ENCODE measurements around the gene NUDT5. TPM values are rescaled to one million over a fixed set of nuclear protein-coding genes. Genes with fewer than 3 reads are reported as not detected.
"Not testable (repeated sequence)": the region's sequence is repeated elsewhere in the genome, so short reads cannot be mapped to it uniquely, and the experiment has no call there.

NUDT5 gene
- total RNA-seq, 1 donor from 2014 or later: 68.4 TPM

DNA sequence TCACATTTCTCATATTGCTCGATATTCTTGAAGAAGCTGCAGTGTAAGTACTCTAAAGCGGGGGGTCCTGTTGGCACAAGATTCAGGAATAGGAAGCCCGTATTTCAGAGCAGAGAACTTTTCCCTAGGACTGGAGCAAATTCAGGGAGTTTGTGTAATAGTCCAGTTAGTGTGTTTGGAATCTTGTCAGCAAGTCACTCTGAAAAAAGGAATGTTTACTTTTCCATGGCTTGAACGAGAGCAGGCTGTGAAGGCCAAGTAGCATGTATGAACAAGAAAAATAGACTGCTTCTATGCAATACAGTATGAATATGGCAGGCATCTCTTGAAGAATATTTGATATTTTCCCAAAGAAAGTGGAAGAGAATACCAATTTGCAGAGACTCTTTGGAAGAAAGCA lies 40.1 kb upstream of the NUDT5 start:
- FAIRE-seq: no peak
- Histone ChIP-seq H3K36me3 (ENCODE audit: control insufficient read depth, insufficient read depth, low read length) (peaks cover 4% of the 10 kb centered on the region), H3K4me3 (ENCODE audit: low read depth, low read length) (no peak overlapping the region), H3K27me3 (ENCODE audit: control insufficient read depth, insufficient read depth, low read length) (no peaks in the 10 kb centered on the region)
- TF ChIP-seq, protein P1, sequence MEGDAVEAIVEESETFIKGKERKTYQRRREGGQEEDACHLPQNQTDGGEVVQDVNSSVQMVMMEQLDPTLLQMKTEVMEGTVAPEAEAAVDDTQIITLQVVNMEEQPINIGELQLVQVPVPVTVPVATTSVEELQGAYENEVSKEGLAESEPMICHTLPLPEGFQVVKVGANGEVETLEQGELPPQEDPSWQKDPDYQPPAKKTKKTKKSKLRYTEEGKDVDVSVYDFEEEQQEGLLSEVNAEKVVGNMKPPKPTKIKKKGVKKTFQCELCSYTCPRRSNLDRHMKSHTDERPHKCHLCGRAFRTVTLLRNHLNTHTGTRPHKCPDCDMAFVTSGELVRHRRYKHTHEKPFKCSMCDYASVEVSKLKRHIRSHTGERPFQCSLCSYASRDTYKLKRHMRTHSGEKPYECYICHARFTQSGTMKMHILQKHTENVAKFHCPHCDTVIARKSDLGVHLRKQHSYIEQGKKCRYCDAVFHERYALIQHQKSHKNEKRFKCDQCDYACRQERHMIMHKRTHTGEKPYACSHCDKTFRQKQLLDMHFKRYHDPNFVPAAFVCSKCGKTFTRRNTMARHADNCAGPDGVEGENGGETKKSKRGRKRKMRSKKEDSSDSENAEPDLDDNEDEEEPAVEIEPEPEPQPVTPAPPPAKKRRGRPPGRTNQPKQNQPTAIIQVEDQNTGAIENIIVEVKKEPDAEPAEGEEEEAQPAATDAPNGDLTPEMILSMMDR (IDR thresholded peaks at IDR 0.05; ENCODE audit: insufficient read depth, low read length, severe bottlenecking): no peak
- DNase-seq (ENCODE audit: low read depth): peak; percentile 74

DNA sequence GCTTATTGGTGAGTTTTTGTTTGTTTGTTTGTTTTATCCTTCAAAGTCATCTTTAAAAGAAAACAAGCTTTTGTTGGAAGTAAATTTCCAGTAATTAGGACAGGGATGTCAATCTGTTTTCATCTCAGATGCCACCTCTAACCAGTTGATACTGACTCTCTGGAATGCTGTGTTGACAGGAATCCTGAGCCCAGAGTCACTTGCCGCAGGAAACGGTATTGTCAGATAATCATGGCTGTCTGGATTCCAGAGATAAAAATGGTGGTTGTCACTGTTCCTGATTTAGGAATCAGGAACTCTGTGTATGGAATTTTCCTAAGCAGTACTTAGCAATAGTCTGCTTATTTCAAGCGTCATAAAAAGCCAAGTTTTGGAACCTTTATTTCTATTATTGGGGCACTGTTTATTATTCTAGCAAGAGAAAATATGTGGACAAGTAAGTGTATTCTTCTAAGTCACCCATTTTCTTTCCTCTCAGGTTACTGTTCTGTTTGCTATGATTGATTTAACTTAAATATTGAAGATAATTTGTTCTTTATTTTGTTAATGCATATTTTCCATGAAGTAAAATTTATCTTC lies 39.5 kb upstream of the NUDT5 start:
- Histone ChIP-seq H3K27me3 (ENCODE audit: control insufficient read depth, insufficient read depth, low read length) (no peaks in the 10 kb centered on the region), H3K36me3 (ENCODE audit: control insufficient read depth, insufficient read depth, low read length) (peaks cover 4% of the 10 kb centered on the region), H3K4me3 (ENCODE audit: low read depth, low read length) (no peak overlapping the region)
- peak; percentile 27 for DNase-seq (ENCODE audit: low read depth)
- no peak for FAIRE-seq
- TF ChIP-seq, protein P1 (IDR thresholded peaks at IDR 0.05; ENCODE audit: insufficient read depth, low read length, severe bottlenecking): no peak

DNA sequence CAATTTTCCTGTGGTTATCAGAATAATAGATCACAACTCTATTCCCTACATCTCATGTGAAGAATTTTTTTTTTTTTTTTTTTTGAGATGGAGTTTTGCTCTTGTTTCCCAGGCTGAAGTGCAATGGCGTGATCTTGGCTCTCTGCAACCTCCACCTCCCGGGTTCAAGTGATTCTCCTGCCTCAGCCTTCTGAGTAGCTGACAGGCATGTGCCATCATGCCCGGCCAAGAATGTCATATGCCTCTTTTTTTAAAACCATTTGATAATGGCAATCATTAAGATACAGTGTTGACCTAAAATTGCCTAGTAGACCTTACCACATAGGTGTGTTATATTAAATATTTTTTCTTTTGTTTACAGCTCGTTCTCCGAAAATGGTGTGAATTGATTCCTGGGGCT lies 39.0 kb upstream of the NUDT5 start:
- peak; percentile 27 for DNase-seq (ENCODE audit: low read depth)
- not testable (repeated sequence) for H3K36me3 ChIP-seq (ENCODE audit: control insufficient read depth, insufficient read depth, low read length); H3K4me3 ChIP-seq (ENCODE audit: low read depth, low read length); H3K27me3 ChIP-seq (ENCODE audit: control insufficient read depth, insufficient read depth, low read length); FAIRE-seq

DNA sequence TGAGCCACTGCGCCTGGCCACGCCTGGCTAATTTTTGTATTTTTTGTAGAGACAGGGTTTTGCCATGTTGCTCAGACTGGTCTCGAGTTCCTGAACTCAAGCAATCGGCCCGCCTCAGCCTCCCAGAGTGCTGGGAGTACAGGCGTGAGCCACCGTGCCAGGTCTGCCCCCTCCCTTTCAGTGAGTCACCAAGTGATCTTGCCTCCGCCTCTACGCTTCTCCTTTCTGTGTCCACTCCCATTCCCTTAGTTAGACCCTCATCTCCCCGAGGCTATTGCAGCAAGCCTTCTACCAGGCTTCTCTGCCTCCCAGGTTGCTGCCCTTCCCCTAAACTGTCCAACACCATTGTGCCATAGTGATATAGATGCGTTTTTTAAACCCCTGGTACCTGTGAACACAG lies 33.2 kb upstream of the NUDT5 start:
- DNase-seq (ENCODE audit: low read depth) (no peak), FAIRE-seq (no peak)
- Histone ChIP-seq H3K36me3 (ENCODE audit: control insufficient read depth, insufficient read depth, low read length) (peaks cover 6% of the 10 kb centered on the region), H3K4me3 (ENCODE audit: low read depth, low read length) (no peak overlapping the region), H3K27me3 (ENCODE audit: control insufficient read depth, insufficient read depth, low read length) (no peaks in the 10 kb centered on the region)
- TF ChIP-seq, protein P1 (IDR thresholded peaks at IDR 0.05; ENCODE audit: insufficient read depth, low read length, severe bottlenecking): no peak

DNA sequence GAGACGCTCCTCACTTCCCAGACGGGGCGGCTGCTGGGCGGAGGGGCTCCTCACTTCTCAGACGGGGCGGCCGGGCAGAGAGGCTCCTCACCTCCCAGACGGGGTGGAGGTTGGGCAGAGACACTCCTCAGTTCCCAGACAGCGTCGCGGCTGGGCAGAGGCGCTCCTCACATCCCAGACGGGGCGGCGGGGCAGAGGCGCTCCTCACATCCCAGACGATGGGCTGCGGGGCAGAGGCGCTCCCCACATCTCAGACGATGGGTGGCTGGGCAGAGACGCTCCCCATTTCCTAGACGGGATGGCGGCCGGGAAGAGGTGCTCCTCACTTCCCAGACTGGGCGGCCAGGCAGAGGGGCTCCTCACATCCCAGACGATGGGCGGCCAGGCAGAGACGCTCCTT lies 30.7 kb upstream of the NUDT5 start:
- H3K4me3 ChIP-seq (ENCODE audit: low read depth, low read length); H3K36me3 ChIP-seq (ENCODE audit: control insufficient read depth, insufficient read depth, low read length); FAIRE-seq; H3K27me3 ChIP-seq (ENCODE audit: control insufficient read depth, insufficient read depth, low read length); DNase-seq (ENCODE audit: low read depth): not testable (repeated sequence)

- Histone ChIP-seq H3K36me3 (ENCODE audit: control insufficient read depth, insufficient read depth, low read length) (peaks cover 6% of the 10 kb centered on the region), H3K27me3 (ENCODE audit: control insufficient read depth, insufficient read depth, low read length) (no peaks in the 10 kb centered on the region), H3K4me3 (ENCODE audit: low read depth, low read length) (no peak overlapping the region)
- FAIRE-seq: no peak
- TF ChIP-seq, protein P1 (IDR thresholded peaks at IDR 0.05; ENCODE audit: insufficient read depth, low read length, severe bottlenecking): no peak
- DNase-seq (ENCODE audit: low read depth): no peak
These were observed 29.8 kb upstream of the NUDT5 start for GRCh38 chr10:12225444-12225843.
